Left kidney (tissue), 2 donors: ENCODE results near the gene TMEFF2. TPM values are rescaled to one million over a fixed set of nuclear protein-coding genes. Genes with fewer than 3 reads are reported as not detected.
"Not testable (repeated sequence)": the region's sequence is repeated elsewhere in the genome, so short reads cannot be mapped to it uniquely, and the experiment has no call there.

Source experiments
- DNase-seq: peaks from one replicate; pipeline ENCODE4 v3.0.0-alpha.2; 2013
- polyA plus RNA-seq: library from polyadenylated mRNA; unstranded; fragments of 120-200 nt; gene quantifications from one replicate; pipeline ENCODE4 v1.2.1, GENCODE V29; 2013; ENCODE audit not compliant: insufficient read length

Gene TMEFF2
- polyA plus RNA-seq, 1 donor = 12.6 TPM

GRCh38 chr2:192130312-192130711 is 64.4 kb downstream of the TMEFF2 start:
- not testable (repeated sequence) for DNase-seq

- DNase-seq = no peak
Observed at GRCh38 chr2:192128655-192129054, 66.1 kb downstream of the TMEFF2 start.

DNA sequence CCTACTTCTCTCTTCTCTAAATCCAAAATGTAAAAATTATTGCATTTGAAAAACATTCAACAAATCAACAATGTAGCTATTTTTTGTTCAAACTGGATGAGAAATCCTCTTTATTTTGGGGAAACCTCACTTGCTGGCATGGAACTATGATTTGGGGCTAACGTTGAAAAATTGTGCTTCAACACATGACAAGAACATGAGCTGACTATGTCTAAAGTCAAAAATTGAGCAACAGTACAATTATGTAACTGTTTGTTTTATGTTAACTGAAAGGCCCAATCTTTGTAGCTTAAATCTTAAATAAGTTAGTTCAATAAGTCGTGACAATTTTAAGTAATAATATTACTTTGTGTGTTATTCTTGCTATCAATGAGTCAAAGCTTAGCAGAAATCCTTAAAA is 67.3 kb downstream of the TMEFF2 start:
- no peak for DNase-seq

DNA sequence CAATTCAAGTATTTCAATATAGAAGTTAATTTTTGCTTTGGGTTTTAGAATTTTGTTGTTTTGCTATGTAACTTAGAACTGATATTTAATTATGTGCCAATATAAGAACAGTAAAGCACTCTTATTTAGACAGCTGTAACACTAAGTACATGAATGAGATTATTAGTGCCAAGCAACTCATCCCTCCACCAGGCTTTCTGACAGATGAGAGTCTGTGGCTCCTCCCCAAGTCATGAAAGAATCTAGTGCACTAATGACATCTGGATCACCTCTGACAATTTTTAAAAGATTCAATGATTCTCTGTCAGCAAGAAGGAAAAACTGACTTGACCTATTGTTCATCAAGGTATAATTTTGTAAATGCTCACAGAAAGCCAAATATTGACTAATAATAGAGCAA is 67.8 kb downstream of the TMEFF2 start:
- DNase-seq = no peak

- DNase-seq = no peak
Observed at GRCh38 chr2:192126426-192126825, 68.3 kb downstream of the TMEFF2 start.

DNA sequence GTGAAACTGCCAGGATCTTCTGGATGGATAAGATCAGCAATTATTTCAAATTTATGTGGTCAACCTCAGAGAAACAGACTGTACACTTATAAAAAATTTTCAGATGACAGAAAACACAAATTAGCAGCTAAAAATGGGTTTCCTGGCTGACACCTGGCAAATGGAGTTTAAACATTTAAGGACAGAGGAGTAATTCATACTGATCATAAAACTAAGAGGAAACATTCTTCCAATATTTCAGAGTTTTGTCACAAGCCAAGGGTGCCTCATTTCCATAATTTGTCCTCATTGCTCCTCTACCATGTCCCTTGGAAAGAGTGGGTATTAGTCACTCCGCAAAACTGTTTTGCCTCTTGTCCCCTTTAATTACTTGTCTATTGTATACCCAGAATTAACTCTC is 70.2 kb downstream of the TMEFF2 start:
- DNase-seq = no peak

- no peak for DNase-seq
Observed at GRCh38 chr2:192123847-192124246, 70.9 kb downstream of the TMEFF2 start.

- no peak for DNase-seq
Observed at GRCh38 chr2:192122946-192123345, 71.8 kb downstream of the TMEFF2 start.

GRCh38 chr2:192122141-192122540 is 72.6 kb downstream of the TMEFF2 start:
- no peak for DNase-seq

DNA sequence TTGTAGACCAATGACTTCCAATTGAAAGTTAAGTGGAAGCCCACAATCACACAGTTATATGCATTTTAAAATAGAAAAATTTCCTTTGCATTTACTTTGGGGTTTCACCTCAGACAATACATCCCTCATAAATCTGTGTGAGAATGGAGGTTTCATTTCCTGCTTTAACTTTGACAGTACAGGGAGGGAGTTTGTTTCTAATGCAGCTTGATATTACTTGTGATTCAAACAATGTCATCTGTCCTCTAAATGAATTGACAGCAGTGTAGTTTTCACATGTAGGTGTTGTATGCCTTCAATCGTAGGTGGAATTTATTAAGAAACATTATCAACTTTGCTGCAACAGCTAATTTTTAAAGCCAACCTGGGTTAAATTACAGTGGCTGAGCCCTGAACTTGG is 75.2 kb downstream of the TMEFF2 start:
- DNase-seq = no peak

DNA sequence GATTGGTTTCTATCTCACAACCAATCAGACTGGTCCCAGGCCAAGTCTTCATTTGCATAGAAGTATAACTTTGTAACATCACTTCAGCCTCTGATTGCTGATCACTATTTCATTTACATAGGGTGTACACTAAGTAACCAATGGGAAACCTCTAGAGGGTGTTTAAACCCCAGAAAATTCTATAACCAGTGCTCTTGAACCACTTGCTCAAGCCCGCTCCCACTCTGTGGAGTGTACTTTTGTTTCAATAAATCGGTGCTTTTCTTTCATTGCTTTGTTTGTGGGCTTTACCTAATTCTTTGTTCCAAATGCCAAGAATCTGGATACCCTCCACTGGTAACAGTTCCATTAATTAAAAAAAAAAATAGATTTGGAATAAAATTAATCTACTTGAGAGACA is 77.0 kb downstream of the TMEFF2 start:
- no peak for DNase-seq

- not testable (repeated sequence) for DNase-seq
Observed at GRCh38 chr2:192111536-192111935, 83.2 kb downstream of the TMEFF2 start.

DNA sequence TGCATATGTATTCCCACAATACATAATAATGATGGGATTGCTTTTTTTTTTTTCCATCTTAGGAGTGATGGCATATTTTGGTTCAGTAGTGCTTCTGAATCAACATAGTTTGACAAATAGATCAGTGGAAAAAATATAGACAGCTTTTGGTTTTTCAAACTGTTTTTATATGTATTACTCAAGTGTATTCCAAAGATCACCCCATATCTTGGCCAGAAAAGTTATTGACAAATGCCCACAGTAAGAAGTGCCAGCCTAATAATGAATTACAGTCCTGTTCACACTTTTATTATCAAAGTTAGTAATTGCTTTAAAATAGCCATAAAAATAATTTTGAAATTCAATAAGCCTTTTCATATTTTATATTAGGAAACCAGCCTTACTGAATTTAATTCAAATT is 95.0 kb downstream of the TMEFF2 start:
- DNase-seq = no peak

DNA sequence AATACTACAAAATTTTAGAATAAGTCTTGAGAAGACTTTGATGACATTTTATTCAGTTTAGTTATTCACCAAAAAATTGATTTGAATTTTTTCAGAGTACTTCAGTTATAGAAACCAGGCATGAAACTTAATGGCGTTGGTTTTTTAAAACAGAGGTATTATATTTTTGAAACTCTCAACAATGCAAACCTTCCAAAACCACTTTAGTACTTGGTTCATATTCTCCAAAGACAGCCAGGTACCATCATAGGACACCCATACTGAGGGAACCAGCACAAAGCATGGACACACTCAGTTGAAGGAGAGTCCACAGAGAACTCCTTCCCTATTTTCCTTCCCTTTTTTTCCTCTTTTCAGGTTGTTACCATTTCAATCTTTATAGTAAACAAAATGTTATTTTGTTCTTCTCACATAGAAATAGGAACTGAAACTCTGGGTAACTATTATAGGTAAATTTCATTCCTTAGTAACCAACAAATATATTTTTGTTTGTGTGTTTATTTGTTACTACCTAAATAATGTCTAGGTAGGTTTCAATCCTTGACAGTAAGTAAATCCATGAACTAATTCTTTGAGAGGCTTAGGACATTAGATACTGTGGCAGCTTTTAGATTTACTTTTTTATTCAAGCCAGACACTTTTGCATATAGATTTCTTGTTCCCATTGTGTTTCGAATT is 95.8 kb downstream of the TMEFF2 start:
- DNase-seq = no peak

GRCh38 chr2:192091476-192091875 is 103.3 kb downstream of the TMEFF2 start:
- no peak for DNase-seq

DNA sequence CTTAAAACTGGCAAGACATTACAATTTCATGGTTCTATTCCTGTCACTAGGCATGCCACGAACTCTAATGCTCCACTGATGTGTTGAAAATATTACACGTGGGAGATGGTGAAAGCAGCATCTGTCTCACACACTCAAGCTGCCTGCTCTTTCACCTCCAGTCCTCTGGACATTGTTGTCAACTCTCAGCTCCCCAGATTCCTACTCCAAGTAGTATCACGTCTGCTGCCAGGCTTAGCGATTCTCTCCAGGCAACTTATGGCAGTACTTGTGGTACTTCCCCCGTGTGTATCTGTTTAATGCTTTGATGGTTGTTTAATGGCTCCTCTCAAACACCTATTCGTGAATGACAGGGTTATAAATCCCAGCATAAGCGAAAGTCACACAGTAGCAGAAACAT is 103.8 kb downstream of the TMEFF2 start:
- no peak for DNase-seq

DNA sequence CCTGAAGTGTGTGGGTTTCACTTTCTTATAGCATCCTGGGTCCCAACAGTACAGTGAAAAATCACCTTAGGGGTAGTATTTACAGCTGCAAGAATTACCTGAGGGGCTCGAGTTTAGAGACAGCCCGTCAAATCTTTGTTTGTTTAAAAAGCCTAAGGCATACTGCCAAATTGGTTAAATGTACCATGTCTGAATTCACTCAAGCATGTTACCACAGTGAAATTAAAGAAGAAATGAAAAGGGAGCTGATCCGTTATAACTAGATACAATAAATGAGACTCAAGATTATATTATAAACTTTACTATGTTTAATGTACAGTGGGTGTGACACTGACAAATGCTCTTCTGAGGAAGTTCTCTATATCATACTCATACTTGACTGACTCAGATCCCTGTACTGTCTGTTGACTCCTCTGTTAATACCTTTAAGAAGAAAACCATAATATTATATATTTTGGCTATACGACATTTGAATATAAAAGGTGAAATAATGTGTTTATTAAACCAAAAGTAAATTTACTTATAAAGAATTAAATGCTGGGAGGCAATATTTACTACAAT is 107.3 kb downstream of the TMEFF2 start:
- no peak for DNase-seq

- no peak for DNase-seq
Observed at GRCh38 chr2:192082121-192082520, 112.6 kb downstream of the TMEFF2 start.

DNA sequence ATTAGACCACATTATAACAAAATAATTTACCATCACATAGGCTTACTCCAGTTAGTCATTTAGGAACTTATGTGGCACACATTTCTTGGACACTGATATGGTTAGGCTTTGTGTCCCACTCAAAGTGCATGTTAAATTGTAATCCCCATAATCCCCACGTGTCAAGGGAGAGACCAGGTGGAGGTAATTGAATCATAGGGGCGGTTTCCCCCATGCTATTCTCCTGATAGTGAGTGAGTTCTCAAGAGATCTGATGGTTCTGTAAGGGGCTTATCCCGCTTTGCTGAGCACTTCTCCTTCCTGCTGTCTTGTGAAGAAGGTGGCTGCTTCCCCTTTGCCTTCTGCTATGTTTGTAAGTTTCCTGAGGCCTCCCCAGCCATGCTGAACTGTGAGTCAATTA is 114.6 kb downstream of the TMEFF2 start:
- DNase-seq = not testable (repeated sequence)

GRCh38 chr2:192073878-192074277 is 120.9 kb downstream of the TMEFF2 start:
- no peak for DNase-seq

- no peak for DNase-seq
Observed at GRCh38 chr2:192072778-192073177, 122.0 kb downstream of the TMEFF2 start.

GRCh38 chr2:192072261-192072660 is 122.5 kb downstream of the TMEFF2 start:
- DNase-seq = no peak

GRCh38 chr2:192070099-192070498 is 124.6 kb downstream of the TMEFF2 start:
- no peak for DNase-seq

DNA sequence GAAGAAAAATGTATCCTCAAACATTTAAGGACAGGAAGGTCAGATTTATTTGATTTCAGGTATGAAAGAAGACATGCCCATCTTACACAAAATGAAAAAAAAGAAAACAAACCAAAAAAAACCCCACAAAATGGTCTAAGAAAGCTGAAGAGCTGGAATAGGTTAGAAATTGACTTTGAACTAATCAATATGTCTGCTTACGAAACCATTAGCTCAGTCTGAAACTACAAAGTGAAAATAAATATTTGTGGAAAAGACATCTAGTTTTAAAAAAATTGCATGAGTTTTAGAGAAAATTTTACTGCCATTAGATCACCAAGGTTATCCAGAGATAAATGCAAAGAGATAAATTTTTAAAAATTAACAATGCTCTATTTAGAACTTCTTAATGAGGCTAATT is 125.3 kb downstream of the TMEFF2 start:
- no peak for DNase-seq
